HuH-7 (cell line): ENCODE results near the gene TMOD3.

Source experiments
- DNase-seq: peaks from one replicate; pipeline ENCODE4 v3.0.0; 2011; ENCODE audit warnings: low spot score

The TMOD3 gene

GRCh38 chr15:51828621-51829375 lies 655 bp upstream of the TMOD3 start:
- DNase-seq, result no peak

DNA sequence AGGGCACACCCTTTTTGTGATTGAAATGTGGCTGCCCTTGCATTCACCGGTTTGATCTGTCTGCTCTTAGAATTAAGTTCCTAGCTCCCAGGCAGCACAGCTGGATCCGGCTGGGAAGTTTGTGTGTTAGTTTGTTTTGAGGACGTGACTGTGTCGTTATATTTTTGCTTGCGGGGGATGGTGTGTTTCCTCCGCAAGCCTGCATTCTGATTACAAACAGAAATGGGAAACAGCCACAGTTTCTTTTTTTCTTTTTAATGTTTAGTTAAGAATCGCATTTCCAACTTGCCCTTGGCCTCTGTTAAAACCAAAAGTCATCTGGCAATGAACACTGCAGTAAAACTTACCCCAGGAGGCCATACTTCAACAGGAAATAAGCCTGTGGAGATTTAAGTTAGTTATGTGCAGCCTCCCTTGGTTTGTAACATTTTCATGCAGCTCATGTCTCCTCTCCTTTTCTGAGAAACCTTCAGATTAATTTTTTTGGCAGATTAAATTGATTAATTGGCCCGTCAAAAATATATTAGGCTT lies 888 bp downstream of the TMOD3 start:
- DNase-seq, result no peak

GRCh38 chr15:51833772-51834171 lies 4.3 kb downstream of the TMOD3 start:
- DNase-seq, result no peak

GRCh38 chr15:51837792-51838251 lies 8.4 kb downstream of the TMOD3 start:
- DNase-seq, result no peak

DNA sequence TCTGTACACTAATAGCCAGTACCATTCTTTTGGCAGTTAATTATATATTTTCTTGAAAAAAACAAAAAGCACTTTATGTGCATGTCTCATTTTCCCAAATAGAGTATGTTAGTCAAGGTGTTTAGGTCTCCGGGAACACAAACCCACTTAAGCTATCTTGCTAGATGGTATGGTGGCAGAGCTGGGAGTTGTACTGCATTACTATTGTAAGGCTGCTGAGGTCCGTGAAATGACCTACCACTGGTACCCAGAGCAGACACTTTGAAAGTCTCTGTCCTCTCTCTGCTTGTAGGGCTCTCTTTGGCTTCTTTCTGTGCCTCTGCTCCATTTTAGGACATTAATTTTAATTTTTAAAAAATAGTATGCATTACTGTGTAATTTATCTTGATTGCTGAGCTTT lies 8.8 kb downstream of the TMOD3 start:
- no peak for DNase-seq

- DNase-seq, result no peak
Observed at GRCh38 chr15:51840692-51841091, 11.2 kb downstream of the TMOD3 start.

GRCh38 chr15:51841406-51842040 lies 12.1 kb downstream of the TMOD3 start:
- no peak for DNase-seq

DNA sequence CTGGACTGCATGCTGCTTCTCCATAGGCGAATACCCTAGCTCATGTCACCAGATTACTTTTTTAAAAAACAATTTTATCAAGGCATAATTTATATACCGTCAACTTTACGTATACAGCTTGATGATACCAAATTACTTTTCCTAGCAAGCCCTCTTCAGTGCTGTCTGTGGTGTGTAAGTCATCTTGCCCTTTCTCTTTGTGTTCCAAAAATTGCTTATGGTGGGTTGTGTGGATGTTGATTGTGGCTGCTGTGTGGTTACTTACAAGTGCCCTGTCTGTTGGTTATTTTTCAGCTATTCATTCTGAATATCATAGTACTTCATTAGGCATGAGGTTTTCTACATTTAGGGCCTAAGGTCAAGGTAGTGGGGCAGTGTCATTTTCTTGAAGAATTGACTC lies 12.8 kb downstream of the TMOD3 start:
- no peak for DNase-seq

GRCh38 chr15:51842852-51843737 lies 13.6 kb downstream of the TMOD3 start:
- DNase-seq, result no peak

- no peak for DNase-seq
Observed at GRCh38 chr15:51844747-51845426, 15.4 kb downstream of the TMOD3 start.

- DNase-seq, result no peak
Observed at GRCh38 chr15:51846066-51846462, 16.6 kb downstream of the TMOD3 start.

DNA sequence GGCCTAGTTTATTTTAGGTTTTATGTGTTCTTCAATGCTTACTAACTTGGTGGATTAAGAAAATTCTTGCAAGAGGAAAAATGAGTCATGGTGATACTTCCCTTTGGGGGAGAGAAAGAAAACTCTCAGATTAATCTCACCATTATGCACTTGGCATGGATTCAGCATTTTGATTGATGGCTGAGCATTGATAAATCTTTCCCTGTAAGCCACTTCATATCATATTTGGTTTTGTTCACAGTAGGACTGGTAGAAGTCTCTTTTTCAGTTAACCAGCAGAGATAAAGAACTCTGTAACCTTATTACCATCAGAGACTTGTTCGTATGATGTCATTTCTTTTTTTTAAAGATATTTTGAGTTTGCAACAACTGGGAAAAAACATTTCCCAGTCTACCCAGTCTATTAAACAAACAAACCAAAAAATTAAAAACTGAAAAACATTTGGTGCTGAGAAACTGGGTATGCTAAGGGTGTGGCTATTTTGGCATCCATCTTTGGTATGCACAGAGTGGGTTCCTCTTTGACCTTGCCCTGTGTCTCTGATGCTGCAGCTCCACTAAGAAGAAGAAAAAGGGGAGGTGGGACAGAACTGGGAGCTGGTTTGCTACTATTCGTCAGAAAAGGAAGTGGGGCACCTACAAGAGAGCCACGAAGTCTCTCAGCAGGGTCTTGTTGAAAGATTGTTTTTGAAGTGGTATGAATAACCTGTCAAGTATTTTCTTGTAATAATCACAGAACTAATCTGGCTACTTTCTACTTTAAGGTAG lies 17.2 kb downstream of the TMOD3 start:
- no peak for DNase-seq

DNA sequence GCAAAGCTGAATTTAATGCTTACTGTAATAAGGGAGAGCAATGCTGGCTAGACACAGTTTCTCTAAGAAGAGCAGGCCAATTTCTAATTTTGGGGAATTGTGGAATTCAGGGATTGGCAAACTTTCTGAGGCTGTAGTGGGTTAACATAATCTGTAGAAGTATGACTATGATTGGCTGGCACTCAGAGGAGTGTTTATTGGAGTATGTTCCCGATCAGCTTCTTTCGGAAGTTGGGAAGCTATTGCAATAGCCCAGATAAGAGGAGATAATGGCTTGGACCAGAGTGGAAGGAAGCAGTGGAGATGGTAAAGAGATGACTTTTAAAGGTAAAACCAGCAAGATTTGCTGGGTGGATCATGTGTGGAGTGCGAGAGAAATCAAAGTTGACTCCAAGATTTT lies 19.4 kb downstream of the TMOD3 start:
- DNase-seq, result no peak

DNA sequence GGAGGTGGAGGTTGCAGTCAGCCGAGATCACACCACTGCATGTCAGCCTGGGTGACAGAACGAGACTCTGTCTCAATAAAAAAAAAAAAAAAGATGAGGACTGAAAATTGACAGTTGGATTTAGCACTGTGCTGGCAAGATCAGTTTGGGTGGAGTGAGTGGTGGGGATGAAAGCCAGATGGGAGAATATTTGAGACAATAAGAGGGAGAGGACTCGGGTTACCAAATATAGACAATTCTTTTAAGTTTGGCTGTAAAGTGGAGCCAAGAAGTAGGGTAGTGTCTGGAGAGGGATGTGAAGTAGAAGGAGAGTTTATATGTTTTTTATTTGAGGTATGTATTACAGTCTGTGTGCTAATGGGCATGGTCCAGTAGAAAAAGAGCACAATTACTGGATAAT lies 20.4 kb downstream of the TMOD3 start:
- DNase-seq, result no peak

GRCh38 chr15:51853998-51854397 lies 24.5 kb downstream of the TMOD3 start:
- DNase-seq, result no peak

DNA sequence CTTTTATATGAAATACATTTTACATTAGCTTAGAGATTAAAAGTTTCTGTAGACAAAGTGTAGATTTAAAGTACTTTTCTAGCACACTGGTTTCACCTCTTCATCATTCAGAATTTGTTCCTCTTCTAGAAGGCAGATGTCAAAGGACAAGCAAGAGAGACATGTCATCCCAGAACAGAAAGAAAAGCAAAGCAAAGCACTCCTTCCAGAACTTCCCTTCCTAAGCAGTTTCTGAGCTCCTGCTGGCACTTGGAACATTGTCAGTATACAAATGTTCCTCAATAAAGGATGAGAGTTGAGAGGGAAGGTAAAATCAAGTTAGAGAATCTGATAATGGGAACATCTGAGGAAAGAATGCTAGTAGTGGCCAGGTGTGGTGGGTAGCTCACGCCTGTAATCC lies 26.2 kb downstream of the TMOD3 start:
- no peak for DNase-seq

DNA sequence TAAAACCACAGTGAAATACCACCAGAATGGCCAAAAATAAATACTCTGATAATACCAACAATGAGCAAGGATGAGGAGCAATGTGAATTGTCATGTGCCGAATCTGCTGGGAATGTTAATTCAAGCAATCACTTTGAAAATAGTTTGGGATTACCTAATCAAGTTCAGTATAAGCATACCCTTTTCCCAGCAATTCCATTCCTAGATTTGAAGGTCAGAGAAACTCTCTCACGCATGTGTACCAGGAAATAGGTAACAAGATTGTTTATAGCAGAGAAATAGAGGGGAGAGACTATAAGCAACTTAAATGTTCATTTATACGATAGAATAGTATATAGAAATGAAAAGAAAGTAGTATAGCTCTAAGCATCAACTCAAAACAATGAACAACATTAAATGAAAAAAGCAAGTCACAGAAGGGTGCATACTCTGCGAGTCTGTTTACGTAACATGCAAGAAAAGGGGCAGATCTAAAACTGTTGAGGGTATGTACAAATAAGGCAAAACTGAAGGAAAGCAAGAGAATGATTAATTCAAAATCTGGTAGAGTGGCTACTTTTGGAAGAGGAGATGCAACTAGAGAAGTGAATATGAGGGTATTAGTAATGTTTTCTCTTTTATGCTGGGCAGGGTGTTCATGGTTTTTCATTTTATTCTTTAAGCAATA lies 27.4 kb downstream of the TMOD3 start:
- DNase-seq, result no peak

DNA sequence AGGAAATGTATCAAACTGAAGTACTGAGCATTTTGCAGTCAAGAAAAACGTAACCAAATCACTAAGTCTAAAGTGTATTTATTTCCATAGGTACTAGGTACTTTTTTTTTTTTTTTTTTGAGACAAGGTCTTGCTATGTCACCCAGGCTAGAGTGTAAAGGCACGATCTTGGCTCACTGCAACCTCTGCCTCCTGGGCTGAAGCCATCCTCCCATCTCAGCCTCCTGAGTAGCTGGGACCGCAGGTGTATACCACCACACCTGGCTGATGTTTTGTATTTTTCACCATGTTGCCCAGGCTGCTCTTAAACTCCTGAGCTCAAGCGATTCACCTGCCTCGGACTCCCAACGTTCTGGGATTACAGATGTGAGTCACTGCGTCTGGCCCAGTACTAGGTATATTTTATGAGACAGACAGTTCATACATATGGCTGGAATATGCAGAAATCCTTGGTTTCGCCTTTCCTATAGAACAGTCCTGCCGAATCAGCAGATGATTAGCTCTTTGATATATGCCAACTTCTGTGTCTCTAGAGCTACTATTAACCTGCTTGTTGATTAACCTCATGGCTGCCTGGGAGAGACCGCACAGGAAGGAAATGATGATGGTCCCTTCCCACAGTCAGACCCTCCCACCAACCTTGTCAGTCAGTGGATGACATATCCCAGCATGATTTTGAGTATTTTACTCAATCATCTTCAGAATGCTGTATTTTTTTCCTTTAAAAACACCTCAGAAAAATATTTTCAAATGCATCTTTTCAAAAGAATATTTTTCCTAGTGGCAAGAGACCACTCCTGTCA lies 32.3 kb downstream of the TMOD3 start:
- no peak for DNase-seq

DNA sequence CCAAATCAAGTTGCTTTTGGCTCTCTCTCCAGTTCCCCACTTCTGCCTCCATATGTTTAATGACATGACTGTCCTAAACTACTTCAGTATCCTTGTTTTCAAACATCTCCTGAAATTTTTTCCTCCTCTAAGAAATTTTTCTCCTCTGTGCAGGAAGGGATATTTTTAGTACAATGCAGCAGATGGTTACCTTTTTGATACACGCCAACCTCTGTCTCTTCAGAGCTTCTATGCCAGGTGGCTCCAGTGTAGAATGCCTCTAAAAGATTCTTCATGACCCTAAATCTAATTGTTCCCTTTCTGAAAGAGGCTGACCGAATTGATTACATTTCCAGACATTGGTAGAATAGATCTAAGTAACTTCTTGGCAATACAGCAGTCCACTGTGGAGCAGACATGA lies 33.7 kb downstream of the TMOD3 start:
- DNase-seq, result no peak
